GM19351 (cell line): ENCODE data around the gene SYNE3.

Experiments
- ATAC-seq: cut with Tn5 transposase; IDR thresholded peaks from one replicate; pipeline ENCODE4 v1.9.1; 2021; ENCODE audit warnings: mild to moderate bottlenecking, moderate library complexity; ENCODE audit not compliant: unreplicated experiment

The SYNE3 gene

GRCh38 chr14:95540236-95540855 is 23.9 kb upstream of the SYNE3 start:
- ATAC-seq = no peak

GRCh38 chr14:95538801-95539509 is 22.5 kb upstream of the SYNE3 start:
- no peak for ATAC-seq

GRCh38 chr14:95537298-95538089 is 21.0 kb upstream of the SYNE3 start:
- no peak for ATAC-seq

GRCh38 chr14:95536671-95537070 is 20.2 kb upstream of the SYNE3 start:
- no peak for ATAC-seq

- ATAC-seq = no peak
These were observed 19.7 kb upstream of the SYNE3 start for GRCh38 chr14:95536036-95536593.

- ATAC-seq = peak; percentile 1
These were observed 19.0 kb upstream of the SYNE3 start for GRCh38 chr14:95535226-95536021.

GRCh38 chr14:95534299-95535225 is 18.1 kb upstream of the SYNE3 start, which contains the start of gene GLRX5:
Gene GLRX5 (plus strand): TSS chr14:95535050. CDS start chr14:95535090, 40 bp downstream.
- ATAC-seq = peak; percentile 90

GRCh38 chr14:95533822-95534221 is 17.4 kb upstream of the SYNE3 start:
- ATAC-seq = no peak

GRCh38 chr14:95533391-95533821 is 17.0 kb upstream of the SYNE3 start:
- no peak for ATAC-seq

- ATAC-seq = no peak
These were observed 15.5 kb upstream of the SYNE3 start for GRCh38 chr14:95531969-95532368.

- ATAC-seq = no peak
These were observed 15.0 kb upstream of the SYNE3 start for GRCh38 chr14:95531473-95531872.

GRCh38 chr14:95530473-95531276 is 14.2 kb upstream of the SYNE3 start:
- ATAC-seq = no peak

- no peak for ATAC-seq
These were observed 12.8 kb upstream of the SYNE3 start for GRCh38 chr14:95529216-95529615.

GRCh38 chr14:95527387-95528002 is 11.0 kb upstream of the SYNE3 start:
- ATAC-seq = no peak

- ATAC-seq = no peak
These were observed 10.3 kb upstream of the SYNE3 start for GRCh38 chr14:95526483-95527386.

GRCh38 chr14:95525999-95526398 is 9.5 kb upstream of the SYNE3 start:
- ATAC-seq = no peak
